HCT116 (cell line): Measurements from ENCODE around the gene CFB. TPM values are rescaled to one million over a fixed set of nuclear protein-coding genes. Genes with fewer than 3 reads are reported as not detected.

Source experiments
- ATAC-seq: fragments of 200-7000 bp; cut with Tn5 transposase; 2 replicates; pipeline ENCODE4 v1.9.1; 2020; ENCODE audit warnings: mild to moderate bottlenecking, moderate library complexity
- BruUV-seq: library from RNA; stranded (reverse); fragments of 400-500 nt; replicated peaks from 2 replicates; lab custom pipeline; 2021; lab: Mats Ljungman, UMichigan
- CTCF ChIA-PET: fragments of 300-600 bp; sonication (Branson Sonifier 250); formaldehyde crosslinking; loops from one replicate; lab custom pipeline; 2021; ENCODE audit warnings: antibody characterized with exemption; lab: Charles Lee
- POLR2A ChIA-PET: fragments of 300-600, 350-600 bp; sonication (Branson Sonifier 250); formaldehyde crosslinking; loops from one replicate; lab custom pipeline; 2021; ENCODE audit warnings: antibody characterized with exemption; lab: Charles Lee
- RAD21 ChIA-PET, 2 experiments: fragments of 300-600 bp; sonication (Branson Sonifier 250); formaldehyde crosslinking; loops; one replicate each; lab custom pipeline; 2023; ENCODE audit warnings: low total read pairs in 2 of 2; ENCODE audit not compliant: uncharacterized antibody in 2 of 2, unreplicated experiment in 2 of 2, low non-redundant PET in 1 of 2; lab: Charles Lee
- DNase-seq: peaks from one replicate; pipeline ENCODE4 v3.0.0-alpha.2; 2010; ENCODE audit warnings: low read depth, low spot score
- H2AFZ ChIP-seq: fragments of 200-600 bp; shearing (Covaris generic), sonication (generic); 2 replicates; pipeline ENCODE4 v1.6.1; 2017; ENCODE audit warnings: low read depth, mixed run types, mixed read lengths, antibody characterized with exemption, low read length; ENCODE audit not compliant: poor library complexity, severe bottlenecking
- H3K27ac ChIP-seq: 2 replicates; pipeline ENCODE4 v1.5.1; 2012; ENCODE audit warnings: low read depth, low read length
- H3K27me3 ChIP-seq: fragments of 200-600 bp; sonication (generic); 2 replicates; pipeline ENCODE4 v1.6.1; 2016; ENCODE audit warnings: mixed run types, low read length, mixed read lengths; ENCODE audit not compliant: insufficient read depth
- H3K36me3 ChIP-seq, 2 experiments: fragments of 200-500 bp in 1 of 2; fragments of 200-600 bp in 1 of 2; sonication (Bioruptor generic) in 1 of 2; sonication (generic) in 1 of 2; 2 replicates each; pipeline versions ENCODE4 v1.5.1 to v1.6.1; 2014 to 2016; ENCODE audit warnings: low read length in 2 of 2, inconsistent platforms in 1 of 2, mixed read lengths in 1 of 2, mixed run types in 1 of 2; ENCODE audit not compliant: insufficient read depth in 2 of 2, control insufficient read depth in 1 of 2
- H3K4me1 ChIP-seq, 2 experiments: fragments of 200-600 bp in 1 of 2; sonication (generic) in 1 of 2; 2 replicates each; pipeline versions ENCODE4 v1.5.1 to v1.6.1; 2012 to 2017; ENCODE audit warnings: low read length in 2 of 2, inconsistent platforms in 1 of 2, mild to moderate bottlenecking in 1 of 2, mixed read lengths in 1 of 2, mixed run types in 1 of 2, moderate library complexity in 1 of 2; ENCODE audit not compliant: insufficient read depth in 2 of 2, control insufficient read depth in 1 of 2
- H3K4me2 ChIP-seq: fragments of 200-600 bp; sonication (generic); 2 replicates; pipeline ENCODE4 v1.6.1; 2017; ENCODE audit warnings: mixed run types, low read length, mixed read lengths
- H3K4me3 ChIP-seq, 2 experiments: fragments of 200-600 bp in 1 of 2; sonication (generic) in 1 of 2; replicated peaks in 1 of 2; 2 replicates each; pipeline ENCODE4 v1.5.1; 2011 to 2016; ENCODE audit warnings: low read length in 2 of 2, control low read depth in 1 of 2, low read depth in 1 of 2, mild to moderate bottlenecking in 1 of 2, mixed read lengths in 1 of 2, mixed run types in 1 of 2
- H3K79me2 ChIP-seq: fragments of 200-600 bp; sonication (generic); 2 replicates; pipeline ENCODE4 v1.6.1; 2017; ENCODE audit warnings: mild to moderate bottlenecking, mixed run types, low read length, moderate library complexity, mixed read lengths; ENCODE audit not compliant: insufficient read depth
- H3K9ac ChIP-seq: fragments of 200-600 bp; sonication (generic); 2 replicates; pipeline ENCODE4 v1.6.1; 2016; ENCODE audit warnings: low read length, mixed read lengths
- H3K9me2 ChIP-seq: fragments of 200-600 bp; sonication (generic), shearing (Covaris generic); 2 replicates; pipeline ENCODE4 v1.6.1; 2017; ENCODE audit warnings: mixed run types, mild to moderate bottlenecking, moderate library complexity; ENCODE audit not compliant: insufficient read depth
- H3K9me3 ChIP-seq, 2 experiments: fragments of 200-500 bp in 1 of 2; fragments of 200-600 bp in 1 of 2; sonication (Bioruptor generic) in 1 of 2; sonication (generic) in 1 of 2; 2 replicates each; pipeline ENCODE4 v1.6.1; 2014 to 2017; ENCODE audit warnings: low read length in 2 of 2, mixed read lengths in 2 of 2, inconsistent platforms in 1 of 2, low read depth in 1 of 2, mild to moderate bottlenecking in 1 of 2, mixed run types in 1 of 2, moderate library complexity in 1 of 2; ENCODE audit not compliant: control insufficient read depth in 1 of 2, insufficient read depth in 1 of 2
- H4K20me1 ChIP-seq: fragments of 200-600 bp; sonication (generic), shearing (Covaris generic); 2 replicates; pipeline ENCODE4 v1.6.1; 2017; ENCODE audit warnings: mixed run types, mild to moderate bottlenecking, moderate library complexity; ENCODE audit not compliant: insufficient read depth
- ATF3 ChIP-seq: IDR thresholded peaks from 2 replicates; pipeline ENCODE4 v1.6.1; 2012
- CBX3 ChIP-seq: IDR thresholded peaks from 2 replicates; pipeline ENCODE4 v1.6.1; 2012; ENCODE audit warnings: low read depth
- CEBPB ChIP-seq: IDR thresholded peaks from 2 replicates; pipeline ENCODE4 v1.6.1; 2012; ENCODE audit warnings: low read depth
- EGR1 ChIP-seq: IDR thresholded peaks from 2 replicates; pipeline ENCODE4 v1.6.1; 2012; ENCODE audit warnings: low read depth
- ELF1 ChIP-seq: IDR thresholded peaks from 2 replicates; pipeline ENCODE4 v1.6.1; 2012; ENCODE audit warnings: low read depth, borderline replicate concordance
- EZH2 ChIP-seq: fragments of 200-600 bp; sonication (generic); IDR thresholded peaks from 2 replicates; pipeline ENCODE4 v1.6.1; 2017; ENCODE audit warnings: antibody characterized with exemption, mixed run types
- EZH2phosphoT487 ChIP-seq: fragments of 200-600 bp; IDR thresholded peaks from 2 replicates; pipeline ENCODE4 v1.6.1; 2018; ENCODE audit warnings: antibody characterized with exemption, borderline replicate concordance
- FOSL1 ChIP-seq: IDR thresholded peaks from 2 replicates; pipeline ENCODE4 v1.6.1; 2012; ENCODE audit warnings: low read depth
- MAX ChIP-seq: IDR thresholded peaks from 2 replicates; pipeline ENCODE4 v1.6.1; 2012
- POLR2A ChIP-seq: IDR thresholded peaks from 2 replicates; pipeline ENCODE4 v1.7.0; 2011; ENCODE audit warnings: borderline replicate concordance; ENCODE audit not compliant: insufficient read depth, insufficient read length; ENCODE audit errors: extremely low read depth
- POLR2AphosphoS5 ChIP-seq: IDR thresholded peaks from 2 replicates; pipeline ENCODE4 v1.6.1; 2011; ENCODE audit warnings: mild to moderate bottlenecking, low read depth, low read length, moderate library complexity
- RAD21 ChIP-seq: IDR thresholded peaks from 2 replicates; pipeline ENCODE4 v1.6.1; 2012; ENCODE audit warnings: low read depth, mild to moderate bottlenecking
- SIN3A ChIP-seq: IDR thresholded peaks from 2 replicates; pipeline ENCODE4 v1.6.1; 2012; ENCODE audit warnings: low read depth
- SP1 ChIP-seq: IDR thresholded peaks from 2 replicates; pipeline ENCODE4 v1.6.1; 2012; ENCODE audit warnings: low read depth
- SRF ChIP-seq: IDR thresholded peaks from 2 replicates; pipeline ENCODE4 v1.6.1; 2012; ENCODE audit warnings: low read depth
- TCF7L2 ChIP-seq: IDR thresholded peaks from 2 replicates; pipeline ENCODE4 v1.7.0; 2011; ENCODE audit warnings: borderline replicate concordance, inconsistent platforms; ENCODE audit not compliant: insufficient read depth, insufficient read length; ENCODE audit errors: extremely low read depth
- YY1 ChIP-seq: IDR thresholded peaks from 2 replicates; pipeline ENCODE4 v1.6.1; 2011; ENCODE audit warnings: low read length, low read depth, moderate library complexity, mild to moderate bottlenecking; ENCODE audit not compliant: insufficient replicate concordance; ENCODE audit errors: extremely low read depth
- ZBTB33 ChIP-seq: IDR thresholded peaks from 2 replicates; pipeline ENCODE4 v1.6.1; 2011; ENCODE audit warnings: mild to moderate bottlenecking, low read length, moderate library complexity; ENCODE audit not compliant: insufficient replicate concordance; ENCODE audit errors: extremely low read depth
- ZNF274 ChIP-seq: fragments of 200-500 bp; sonication (Bioruptor generic); IDR thresholded peaks from 2 replicates; pipeline ENCODE4 v1.6.1; 2014; ENCODE audit warnings: mild to moderate bottlenecking, low read depth, low read length, inconsistent platforms
- intact Hi-C: fragments of 100-400 bp; cut with micrococcal nuclease; formaldehyde crosslinking; loops from 2 replicates; pipeline ENCODE4 v1.10.0; 2022
- total RNA-seq: library from RNA; stranded (reverse); gene quantifications from one replicate; pipeline ENCODE4 v1.2.1, GENCODE V29; 2021; ENCODE audit not compliant: unreplicated experiment

The CFB gene
- total RNA-seq, 1 experiment from 2014 or later: 1.5 TPM

GRCh38 chr6:31965700-31966099 is 19.8 kb downstream of the CFB start:
- CTCF ChIA-PET: no interaction called here
- Histone ChIP-seq H4K20me1 (no peaks in the 10 kb centered on the region), H3K4me2 (no peak overlapping the region), H3K79me2 (peaks cover 5% of the 10 kb centered on the region; the same call in 1 of the 2 replicates), H3K36me3 (peaks cover 47 to 55% of the 10 kb centered on the region in 2 experiments; a peak in 3 of 4 replicates), H3K9ac (no peak overlapping the region), H3K27ac (no peak overlapping the region), H3K27me3 (no peaks in the 10 kb centered on the region), H3K9me2 (no peaks in the 10 kb centered on the region), H3K4me1 (peaks cover 0 to 3% of the 10 kb centered on the region in 2 experiments; a peak in 2 of 4 replicates), H2AFZ (no peak overlapping the region), H3K9me3 (no peaks in the 10 kb centered on the region), H3K4me3 (no peak overlapping the region)
- ATAC-seq (no peak), DNase-seq (no peak)
- no peak for TF ChIP-seq EZH2phosphoT487
- TF ChIP-seq SRF: no peak
- TF ChIP-seq EZH2: no peak
- no peak for TF ChIP-seq YY1
- no peak for TF ChIP-seq EGR1
- no peak for TF ChIP-seq TCF7L2
- TF ChIP-seq ZNF274: no peak
- no peak for TF ChIP-seq ELF1
- TF ChIP-seq MAX: no peak
- no peak for TF ChIP-seq CEBPB
- no peak for TF ChIP-seq ATF3
- no peak for TF ChIP-seq CBX3
- no peak for TF ChIP-seq SP1
- TF ChIP-seq POLR2AphosphoS5: no peak
- TF ChIP-seq POLR2A: no peak
- TF ChIP-seq FOSL1: no peak
- no peak for TF ChIP-seq ZBTB33
- no peak for TF ChIP-seq SIN3A
- no peak for TF ChIP-seq RAD21
- BruUV-seq: no TSS peak
- RAD21 ChIA-PET: no interaction called here
- POLR2A ChIA-PET: no interaction called here
- intact Hi-C loops: no loop called here
